NCI-H524 (cell line): Measurements from ENCODE around the gene LENG8.

Source experiments
- DNase-seq, 2 experiments: peaks; one replicate each; lab custom pipeline; 2025; lab: John Stamatoyannopoulos, UW

LENG8 gene

DNA sequence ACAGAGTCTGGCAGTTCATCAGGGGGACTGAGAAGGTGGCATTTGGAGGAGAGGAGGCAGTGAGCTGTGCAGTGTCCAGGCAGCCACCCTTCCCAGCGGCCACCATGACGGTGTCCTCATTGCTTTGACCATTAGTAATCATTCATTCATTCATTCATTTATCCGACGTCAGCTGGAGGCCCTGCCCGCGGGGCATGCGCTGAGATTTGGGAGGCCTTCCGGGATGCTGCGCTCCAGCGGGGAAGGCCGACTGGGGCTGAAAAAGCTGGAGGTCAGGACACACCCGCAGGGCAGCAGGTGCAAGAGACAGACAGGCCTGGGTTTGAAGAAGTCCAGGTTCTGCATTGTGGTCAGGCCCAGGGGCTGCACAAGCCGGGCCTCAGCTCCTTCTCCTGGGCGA, 24.8 kb upstream of the LENG8 start:
- no peak for DNase-seq

DNA sequence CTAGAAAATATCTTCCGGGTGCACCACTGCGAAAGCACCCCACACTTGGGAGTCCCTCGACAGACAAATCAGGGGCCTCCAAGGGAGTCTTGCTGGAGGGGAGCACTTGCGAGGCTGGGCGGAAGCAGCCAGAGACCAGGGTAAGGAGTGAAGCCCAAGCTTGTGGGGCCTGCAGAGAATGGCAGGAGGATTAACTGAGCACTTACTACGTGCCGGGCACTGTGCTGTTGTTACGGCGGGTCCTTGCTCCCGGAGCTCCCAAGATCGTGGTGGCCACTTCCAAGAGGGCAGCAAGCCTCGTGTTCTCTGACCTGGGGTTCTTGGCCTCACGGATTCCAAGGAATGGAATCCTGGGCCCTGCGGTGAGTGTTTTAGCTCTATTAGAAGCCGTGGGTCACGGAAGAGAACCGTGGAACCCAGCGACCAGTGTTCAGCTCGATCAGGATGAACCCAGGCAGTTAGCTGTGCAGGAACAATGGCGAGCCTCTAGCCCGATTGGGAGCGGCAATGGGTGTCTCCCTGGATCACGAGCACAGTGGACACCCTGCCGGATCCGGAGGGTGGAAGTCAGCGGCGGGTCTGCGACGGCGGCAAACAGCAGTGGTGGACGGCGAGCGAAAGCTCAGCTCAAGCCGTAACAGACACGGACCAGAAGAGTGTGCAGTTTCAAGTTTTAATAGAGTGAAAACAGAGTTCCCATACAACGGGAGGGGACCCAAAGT, 24.2 kb upstream of the LENG8 start:
- DNase-seq: no peak

DNA sequence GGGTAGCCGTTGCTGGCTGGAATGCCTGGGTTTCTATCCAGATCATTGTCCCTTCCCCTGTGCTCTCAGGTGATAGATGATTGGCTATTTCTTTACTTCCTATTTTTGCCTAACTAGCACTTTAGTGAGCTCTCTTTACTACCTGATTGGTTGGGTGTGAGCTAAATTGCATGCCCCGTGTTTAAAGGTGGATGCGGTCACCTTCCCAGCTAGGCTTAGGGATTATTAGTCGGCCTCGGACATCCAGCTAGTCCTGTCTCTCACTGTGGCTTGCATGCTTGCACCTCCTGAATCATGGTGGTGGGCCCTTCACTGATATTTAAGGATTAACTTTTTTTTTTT, 23.6 kb upstream of the LENG8 start:
- no peak for DNase-seq

DNA sequence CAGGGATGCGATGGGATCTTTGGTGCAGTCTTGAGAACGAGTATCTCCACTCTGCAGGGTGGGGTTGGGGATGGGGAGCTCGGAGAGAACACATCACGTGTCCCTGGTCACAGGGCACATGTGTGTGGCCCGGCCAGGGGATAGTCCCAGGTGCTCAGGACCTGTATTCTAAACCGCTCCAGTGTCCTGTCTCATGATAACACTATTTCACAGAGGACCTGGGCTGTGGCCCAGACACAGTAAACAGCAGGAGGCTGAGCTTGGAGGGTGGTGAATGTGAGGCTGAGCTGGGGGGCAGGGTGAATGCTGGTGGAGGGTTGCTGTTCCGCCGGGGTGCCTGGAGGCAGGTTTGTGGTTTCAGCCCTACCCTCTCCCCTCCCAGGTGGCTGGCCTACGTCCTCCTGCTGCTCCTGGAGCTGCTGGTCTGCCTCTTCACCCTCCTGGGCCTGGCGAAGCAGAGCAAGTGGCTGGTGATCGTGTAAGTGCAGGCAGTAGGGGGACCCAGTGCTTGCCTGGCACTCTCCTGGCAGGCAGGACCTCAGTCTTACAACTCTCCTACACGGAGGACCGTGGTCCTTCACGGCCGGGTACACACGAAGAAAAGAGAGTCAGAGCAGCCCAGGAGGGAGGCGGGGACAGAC, 22.6 kb upstream of the LENG8 start:
- no peak for DNase-seq

DNA sequence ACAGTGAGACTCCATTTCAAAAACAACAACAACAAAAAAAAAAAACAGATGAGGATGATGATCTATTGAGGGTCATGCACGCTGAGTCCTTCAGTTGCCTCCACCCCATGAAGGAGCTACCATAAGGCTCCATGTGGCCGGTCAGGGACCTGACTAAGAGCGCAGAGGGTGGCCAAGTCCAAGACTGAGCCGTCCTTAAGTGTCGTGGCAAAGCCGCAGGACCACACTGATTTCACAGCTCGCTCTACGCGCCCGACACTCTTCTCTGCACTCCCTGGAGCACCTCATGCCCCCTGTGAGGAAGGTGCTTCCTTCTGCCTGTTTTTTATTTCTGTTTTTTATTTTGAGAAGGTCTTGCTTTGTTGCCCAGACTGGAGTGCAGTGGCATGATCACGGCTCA, 21.4 kb upstream of the LENG8 start:
- DNase-seq: no peak

DNA sequence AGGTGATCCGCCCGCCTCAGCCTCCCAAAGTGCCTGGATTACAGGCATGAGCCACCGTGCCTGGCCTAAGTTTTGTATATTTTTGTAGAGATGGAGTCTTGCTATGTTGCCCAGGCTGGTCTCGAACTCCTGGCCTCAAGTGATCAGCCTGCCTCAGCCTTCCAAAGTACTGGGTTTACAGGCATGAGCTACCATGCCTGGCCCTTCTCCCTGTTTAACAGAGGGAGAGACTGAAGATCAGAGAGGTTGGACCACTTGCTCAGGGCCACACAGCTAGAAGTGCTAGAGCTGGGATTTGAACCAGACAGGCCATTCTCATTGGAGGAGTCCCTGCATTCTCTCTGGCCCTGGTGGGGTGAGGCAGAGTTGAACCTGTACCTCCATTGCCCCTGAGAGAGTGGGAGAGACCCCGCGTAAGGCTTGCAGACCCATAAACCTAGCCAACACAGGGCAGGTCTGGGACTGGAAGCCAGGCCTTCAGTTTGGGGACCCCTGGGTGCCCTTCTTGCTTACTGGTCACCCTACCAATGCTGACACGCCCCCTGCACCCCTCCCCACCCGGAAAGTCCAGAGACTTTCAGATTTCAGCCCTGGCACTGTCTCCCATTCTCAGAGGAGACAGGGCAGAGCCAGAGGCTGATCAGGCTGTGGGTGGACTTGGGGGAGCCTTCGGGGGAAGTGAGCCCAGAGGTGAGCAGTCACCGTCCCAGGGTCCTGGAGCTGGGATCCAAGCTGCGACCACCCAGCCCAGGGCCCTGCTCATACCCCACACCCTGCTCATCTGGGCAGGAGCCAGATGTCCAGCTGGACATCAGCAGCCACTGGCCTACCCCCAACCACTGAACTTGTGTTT, 20.4 kb upstream of the LENG8 start:
- DNase-seq: no peak

DNA sequence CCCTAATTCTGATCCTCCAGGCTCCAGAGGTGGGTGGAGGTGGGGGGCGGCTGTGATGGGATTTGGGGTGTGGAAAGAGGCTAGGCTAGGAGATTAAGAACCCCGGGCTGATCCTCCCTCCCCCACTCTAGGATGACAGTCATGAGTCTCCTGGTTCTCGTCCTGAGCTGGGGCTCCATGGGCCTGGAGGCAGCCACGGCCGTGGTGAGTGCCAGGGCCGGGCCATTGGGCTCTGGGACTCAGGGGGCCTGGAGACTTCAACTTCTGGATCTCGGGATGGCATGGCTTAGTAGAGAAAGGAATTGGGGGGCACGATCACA, 19.9 kb upstream of the LENG8 start:
- no peak for DNase-seq

DNA sequence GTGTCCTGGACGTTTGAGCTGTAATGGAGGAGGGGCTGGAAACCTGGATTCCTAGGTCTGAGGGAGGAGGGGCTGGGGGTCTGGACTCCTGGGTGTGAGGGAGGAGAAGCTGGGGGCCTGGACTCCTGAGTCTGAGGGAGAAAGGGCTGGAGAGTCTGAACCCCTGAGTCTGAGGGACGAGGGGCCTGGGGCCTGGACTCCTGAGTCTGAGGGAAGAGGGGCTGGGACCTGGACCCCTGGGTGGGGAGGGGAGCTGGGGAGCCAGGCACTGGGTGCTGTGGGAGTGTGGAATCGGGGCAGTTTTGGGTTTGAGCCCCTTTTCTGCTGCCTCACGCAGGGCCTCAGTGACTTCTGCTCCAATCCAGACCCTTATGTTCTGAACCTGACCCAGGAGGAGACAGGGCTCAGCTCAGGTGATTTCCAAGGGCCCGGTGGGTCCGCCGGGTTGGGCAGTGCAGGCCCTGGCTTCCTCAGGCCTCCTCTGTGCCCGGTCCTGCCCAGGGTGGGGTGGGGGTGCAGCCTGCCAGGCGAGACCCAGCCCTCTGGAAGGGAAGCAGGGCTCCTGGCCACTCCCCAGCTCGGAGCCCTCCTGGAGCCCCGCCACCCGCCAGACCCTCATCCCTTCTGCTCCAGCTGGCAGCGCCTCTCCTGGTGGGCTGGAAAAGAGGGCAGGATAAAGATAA, 19.3 kb upstream of the LENG8 start:
- peak in 1 of 2 experiments; percentile 36 for DNase-seq

DNA sequence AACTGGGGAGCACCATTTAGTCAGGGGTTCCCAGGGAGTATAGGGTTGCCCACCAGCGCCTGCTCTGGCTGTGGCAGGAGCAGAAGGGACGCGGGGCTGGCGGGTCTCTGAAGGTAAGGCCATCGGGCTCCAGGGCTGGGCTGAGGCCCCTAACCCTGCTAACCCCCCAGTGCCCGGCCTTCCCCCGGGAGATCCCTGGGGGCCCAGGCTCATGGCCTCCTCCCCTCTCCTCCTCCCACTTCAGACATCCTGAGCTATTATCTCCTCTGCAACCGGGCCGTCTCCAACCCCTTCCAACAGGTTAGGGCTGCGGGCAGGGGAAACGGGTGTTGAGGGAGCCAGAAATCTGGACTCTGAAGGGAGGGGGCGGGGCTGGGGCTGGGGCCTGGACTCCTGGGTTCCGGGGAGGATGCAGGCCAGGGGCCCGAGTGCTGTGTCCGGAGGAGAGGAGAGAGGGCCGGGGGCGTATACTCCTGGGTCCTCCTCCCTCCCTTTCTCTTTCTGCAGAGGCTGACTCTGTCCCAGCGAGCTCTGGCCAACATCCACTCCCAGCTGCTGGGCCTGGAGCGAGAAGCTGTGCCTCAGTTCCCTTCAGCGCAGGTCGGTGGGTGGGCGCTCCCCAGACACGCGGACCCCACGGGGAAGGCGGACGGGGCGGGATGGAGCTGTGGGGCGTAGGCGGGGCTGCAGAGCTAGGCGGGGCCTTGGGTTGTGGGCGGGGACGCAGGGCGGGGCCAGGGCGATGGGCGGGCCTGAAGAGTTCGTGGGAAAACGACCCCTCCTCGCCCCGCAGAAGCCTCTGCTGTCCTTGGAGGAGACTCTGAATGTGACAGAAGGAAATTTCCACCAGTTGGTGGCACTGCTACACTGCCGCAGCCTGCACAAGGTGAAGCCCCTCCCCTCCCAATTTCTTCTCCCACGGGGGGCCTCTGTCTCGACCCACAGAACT, 18.4 kb upstream of the LENG8 start:
- peak in 1 of 2 experiments; percentile 56 for DNase-seq

DNA sequence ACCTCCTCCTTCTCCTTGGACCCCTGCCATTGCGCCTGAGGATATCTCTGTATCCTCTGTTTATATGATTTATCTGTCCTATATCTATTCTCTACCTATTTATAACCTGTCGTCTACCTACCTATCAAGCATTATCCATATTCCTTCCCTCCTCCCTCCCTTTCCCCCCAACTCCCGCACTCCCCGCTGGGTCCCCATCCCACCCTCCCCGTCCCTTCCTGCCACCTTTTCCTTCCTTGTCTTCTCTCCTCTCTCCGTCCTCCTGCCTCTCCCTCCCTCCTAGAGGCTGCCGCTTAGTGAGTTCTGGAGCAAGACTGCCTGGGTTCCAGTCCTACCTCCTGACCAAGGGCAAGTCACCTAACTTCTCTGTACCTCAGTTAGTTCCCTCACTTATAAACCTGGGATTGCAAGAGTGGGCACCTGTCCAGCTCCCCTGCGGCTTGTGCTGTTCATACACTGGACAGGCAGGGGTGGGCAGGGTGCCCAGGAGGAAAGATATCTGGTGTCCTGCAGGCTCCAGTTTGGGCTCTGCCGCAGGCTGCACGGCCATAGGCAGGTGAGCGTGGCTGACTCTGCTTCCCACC, 17.7 kb upstream of the LENG8 start:
- no peak for DNase-seq

DNA sequence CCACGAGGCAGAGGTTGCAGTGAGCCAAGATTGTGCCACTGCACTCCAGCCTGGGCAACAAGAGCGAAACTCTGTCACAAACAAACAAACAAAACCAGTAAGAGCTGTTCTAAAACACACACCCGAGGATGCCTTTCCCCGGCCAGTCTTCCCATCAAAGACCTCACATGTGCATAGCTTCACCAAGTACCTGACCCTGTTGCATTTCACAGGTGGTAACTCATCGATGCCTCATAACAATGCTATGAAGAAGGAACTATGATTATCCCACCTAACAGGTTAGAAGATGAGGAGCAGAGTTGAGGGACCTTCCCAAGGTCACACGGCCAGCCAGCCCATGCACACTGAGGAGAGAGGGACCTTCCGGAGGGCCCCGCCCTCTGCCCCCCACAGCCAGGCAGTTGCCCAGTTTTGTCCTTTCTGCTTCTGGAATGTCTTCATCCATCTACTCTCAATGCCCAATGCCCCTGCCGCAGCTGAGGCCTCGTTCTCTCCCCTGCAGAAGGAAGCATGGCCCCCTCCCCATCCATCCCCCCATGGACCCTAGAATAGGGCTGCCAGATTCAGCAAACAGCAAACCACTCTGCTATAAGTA, 16.8 kb upstream of the LENG8 start:
- DNase-seq: no peak

DNA sequence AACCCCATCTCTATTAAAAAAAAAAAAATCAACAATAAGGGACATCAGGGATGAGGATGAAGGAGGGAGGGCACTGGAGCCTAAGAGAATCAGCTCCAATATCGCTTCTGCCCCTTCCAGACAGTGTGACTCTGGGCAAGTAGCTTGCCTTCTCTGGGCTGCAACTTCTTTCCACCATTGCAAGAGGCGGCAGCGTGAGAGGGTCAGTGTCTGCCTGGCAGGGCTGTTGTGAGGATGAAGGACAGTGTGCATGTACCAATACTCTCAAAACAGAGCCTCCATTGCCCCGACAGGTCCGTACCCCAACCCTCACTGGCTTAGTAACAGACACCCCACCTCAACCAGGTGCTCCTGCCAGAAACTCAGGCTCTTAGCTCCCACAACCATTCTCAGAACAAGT, 15.3 kb upstream of the LENG8 start:
- no peak for DNase-seq

DNA sequence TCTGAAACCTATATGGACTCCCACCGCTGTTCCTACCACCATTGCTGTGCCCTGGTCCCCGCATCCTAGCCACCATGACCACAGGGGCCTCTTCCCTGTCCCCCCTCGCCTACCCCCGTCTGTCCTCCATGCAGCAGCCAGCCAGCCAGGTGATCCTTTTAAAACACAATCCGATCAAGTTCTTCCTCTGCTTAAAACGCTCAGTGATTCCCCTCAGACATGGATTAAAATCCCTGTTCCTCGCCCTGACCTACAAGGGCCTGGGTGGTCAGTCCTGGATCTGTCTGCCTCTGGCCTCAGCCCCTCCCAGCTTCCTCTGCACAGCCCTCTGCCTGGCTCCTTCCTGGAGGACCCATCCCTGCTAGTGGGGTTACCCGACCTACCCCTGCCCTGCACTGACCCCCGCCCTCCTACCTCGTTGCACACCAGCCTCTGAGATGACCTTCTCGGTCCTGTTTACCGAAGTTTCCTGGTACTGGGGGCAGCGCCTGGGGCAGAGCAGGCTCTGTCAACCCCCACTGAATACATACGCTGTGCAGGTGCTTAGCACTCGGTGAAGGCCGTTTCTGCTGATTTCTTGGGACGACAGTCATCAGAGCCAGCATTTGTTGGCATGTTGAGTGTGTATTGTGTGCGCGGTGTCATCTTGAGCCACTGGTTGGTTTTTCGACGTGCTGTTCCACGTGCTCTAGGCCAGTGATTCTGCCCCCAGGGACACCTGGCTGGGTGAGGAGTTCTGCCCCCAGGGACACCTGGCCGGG, 14.7 kb upstream of the LENG8 start:
- DNase-seq: no peak

DNA sequence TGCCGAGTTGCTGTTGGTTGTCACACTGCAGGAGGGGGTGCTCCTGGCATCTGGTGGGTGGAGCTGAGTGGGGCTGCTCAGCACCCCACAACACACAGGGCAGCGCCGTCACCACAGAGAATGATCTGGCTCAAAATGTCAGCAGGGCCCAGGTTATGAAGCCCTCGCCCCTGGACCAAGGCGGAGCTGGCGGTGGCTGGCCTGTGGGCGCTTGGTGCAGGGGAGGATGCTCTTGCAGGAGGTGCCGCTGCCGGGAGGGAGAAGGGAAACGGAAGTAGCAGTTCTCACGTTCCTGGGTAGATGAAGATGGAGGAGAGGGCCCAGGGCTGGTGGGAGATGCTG, 14.2 kb upstream of the LENG8 start:
- DNase-seq: no peak

DNA sequence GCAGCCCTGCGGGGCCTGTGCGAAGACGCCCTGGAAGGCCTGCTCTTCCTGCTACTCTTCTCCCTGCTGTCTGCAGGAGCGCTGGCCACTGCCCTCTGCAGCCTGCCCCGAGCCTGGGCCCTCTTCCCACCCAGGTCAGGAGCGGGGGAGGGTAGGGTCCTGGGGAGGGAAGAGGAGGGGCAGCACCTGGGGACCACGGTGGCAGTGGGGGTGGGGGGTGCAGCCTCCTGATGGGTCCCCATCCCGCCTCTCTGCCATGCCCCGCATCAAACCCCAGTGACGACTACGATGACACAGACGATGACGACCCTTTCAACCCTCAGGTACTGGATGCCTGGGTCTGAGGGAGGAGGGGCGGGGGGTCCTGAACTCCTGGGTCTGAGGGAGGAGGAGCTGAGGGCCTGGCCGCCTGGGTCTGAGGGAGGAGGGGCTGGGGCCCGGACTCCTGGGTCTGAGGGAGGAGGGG, 13.4 kb upstream of the LENG8 start:
- DNase-seq: no peak

DNA sequence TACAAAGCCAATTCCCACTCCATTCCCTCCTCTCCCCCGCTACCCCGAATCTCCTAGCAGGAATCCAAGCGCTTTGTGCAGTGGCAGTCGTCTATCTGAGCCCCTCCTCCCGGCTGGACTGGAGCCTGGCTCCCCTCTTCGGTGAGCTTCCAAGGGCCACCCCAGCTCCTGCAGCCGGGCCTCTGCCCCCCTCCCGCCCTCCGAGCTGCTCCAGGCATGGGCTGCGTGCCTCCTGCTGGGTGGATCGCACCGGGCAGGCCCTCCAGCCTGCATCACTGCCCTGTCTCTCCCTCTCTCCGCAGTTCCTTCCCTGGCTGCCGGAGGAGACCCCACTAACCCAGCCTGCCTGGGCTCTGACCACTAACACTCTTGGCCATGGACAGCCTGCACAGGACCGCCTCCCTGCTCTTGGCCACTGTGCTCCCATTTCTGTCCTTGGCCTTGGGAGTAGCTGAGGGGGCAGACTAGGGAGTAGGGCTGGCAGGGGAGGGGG, 12.9 kb upstream of the LENG8 start:
- no peak for DNase-seq

DNA sequence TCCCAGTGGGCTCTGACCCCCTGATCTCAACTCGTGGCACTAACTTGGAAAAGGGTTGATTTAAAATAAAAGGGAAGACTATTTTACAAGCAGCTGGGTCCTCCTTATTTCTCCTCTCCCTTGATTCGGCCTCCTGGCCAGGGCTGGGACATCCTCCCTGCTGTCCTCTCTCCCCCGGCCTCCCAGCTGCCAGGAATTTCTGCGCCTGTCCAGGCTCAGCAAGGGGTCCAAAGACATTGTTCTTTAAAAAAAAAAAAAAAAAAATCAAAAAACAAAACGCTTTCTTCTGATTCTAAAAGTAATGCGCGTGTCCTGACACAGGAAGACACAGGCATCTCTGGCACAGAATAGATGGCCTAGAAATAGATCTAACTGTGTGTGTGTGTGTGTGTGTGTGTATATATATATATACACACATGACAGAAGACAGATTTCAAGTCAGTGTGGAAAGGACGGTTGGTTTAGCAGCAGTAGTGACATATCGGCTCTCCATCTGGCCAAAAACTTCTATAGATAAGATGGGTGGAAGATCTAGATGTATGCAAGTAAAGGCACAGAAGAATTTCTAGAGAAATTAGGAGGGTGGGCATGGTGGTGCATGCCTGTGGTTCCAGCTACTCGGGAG, 12.3 kb upstream of the LENG8 start:
- no peak for DNase-seq

DNA sequence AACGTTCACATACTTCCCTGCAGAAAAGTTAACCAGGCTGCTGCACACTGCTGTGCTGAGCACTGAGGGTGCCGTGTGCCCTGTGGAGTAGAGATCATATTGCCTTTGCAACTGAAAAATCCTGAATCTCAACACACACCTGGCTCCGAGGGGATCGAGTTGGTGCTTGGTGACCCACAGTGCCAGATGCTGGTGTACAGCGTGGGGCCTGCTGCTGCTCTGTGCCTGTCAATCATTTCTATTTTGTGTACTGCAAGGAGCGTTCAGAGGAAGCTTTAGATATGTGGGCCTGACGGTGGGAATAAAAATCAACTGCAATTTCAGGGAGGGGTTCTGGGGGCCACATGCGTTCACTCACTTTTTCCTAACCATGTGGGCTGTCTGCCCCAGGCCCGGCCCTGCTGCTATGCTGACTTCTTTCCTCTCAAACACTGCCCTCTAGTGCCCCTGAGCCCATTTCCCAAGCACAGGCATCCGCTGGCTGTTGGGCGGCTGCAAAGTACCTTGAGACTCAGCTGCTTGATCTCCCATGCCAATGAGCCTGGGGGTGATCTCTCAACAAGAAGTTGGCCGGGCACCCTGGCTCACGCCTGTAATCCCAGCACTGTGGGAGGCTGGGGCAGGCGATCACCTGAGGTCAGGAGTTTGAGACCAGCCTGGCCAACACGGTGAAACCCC, 9.7 kb upstream of the LENG8 start:
- peak in 1 of 2 experiments; percentile 49 for DNase-seq

DNA sequence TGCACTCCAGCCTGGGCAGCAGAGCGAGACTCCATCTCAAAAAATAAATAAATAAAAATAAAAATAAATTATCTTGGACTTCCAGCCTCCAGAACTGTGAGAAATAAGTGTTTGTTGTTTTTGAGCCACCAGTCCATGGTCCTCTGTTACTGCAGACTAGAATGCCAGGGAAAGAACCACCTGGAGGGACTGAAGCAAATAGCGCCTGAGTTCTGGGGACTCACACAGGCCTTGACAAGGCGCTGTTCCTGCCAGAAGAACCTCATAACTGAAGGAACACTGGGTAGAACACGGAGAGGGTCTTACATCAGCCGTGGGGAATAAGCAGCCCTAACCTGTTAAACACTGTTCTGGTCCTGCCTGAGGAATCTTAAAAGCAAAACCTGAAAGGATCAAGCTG, 8.4 kb upstream of the LENG8 start:
- DNase-seq: no peak
